ENCODE data around the gene FHOD1.

DNA sequence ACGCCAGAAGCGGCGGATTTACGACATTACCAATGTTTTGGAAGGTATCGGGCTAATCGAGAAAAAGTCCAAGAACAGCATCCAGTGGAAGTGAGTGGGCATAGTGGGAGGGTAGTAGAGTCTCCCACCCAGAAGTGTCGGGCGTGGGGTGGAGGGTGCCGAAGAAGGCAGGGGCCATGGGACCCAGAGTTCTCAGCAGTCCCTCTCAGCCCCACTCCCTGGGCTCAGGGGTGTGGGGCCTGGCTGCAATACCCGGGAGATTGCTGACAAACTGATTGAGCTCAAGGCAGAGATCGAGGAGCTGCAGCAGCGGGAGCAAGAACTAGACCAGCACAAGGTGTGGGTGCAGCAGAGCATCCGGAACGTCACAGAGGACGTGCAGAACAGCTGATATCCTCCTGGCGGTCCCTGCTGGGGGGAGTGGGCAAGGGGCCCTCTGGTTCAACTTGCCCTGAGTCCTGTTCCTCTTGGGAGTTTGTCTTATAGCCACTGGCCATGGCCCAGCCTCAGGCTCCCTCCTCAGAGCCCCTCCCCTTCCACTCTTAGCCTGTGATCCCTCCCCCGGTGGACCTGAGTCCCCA lies 54.4 kb downstream of the FHOD1 start:
- TF ChIP-seq, protein P1, sequence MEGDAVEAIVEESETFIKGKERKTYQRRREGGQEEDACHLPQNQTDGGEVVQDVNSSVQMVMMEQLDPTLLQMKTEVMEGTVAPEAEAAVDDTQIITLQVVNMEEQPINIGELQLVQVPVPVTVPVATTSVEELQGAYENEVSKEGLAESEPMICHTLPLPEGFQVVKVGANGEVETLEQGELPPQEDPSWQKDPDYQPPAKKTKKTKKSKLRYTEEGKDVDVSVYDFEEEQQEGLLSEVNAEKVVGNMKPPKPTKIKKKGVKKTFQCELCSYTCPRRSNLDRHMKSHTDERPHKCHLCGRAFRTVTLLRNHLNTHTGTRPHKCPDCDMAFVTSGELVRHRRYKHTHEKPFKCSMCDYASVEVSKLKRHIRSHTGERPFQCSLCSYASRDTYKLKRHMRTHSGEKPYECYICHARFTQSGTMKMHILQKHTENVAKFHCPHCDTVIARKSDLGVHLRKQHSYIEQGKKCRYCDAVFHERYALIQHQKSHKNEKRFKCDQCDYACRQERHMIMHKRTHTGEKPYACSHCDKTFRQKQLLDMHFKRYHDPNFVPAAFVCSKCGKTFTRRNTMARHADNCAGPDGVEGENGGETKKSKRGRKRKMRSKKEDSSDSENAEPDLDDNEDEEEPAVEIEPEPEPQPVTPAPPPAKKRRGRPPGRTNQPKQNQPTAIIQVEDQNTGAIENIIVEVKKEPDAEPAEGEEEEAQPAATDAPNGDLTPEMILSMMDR (IDR thresholded peaks at IDR 0.05) = no peak
- no peak for TF ChIP-seq POLR2A (IDR thresholded peaks at IDR 0.05)
